NB4 (cell line): Measurements from ENCODE around the gene KATNIP.

ENCODE experiments used
- MYC ChIP-seq: IDR thresholded peaks from 2 replicates; pipeline ENCODE4 v1.6.1; 2011; ENCODE audit warnings: low read depth, low read length
- POLR2A ChIP-seq: IDR thresholded peaks from 2 replicates; pipeline ENCODE4 v1.6.1; 2011; ENCODE audit warnings: mild to moderate bottlenecking; ENCODE audit not compliant: insufficient read length; ENCODE audit errors: extremely low read depth
- TF ChIP-seq, protein P1 (sequence below): IDR thresholded peaks from one replicate; pipeline ENCODE4 v1.5.1; 2012; ENCODE audit warnings: low read depth, low read length
- TF ChIP-seq, protein P2 (sequence below): IDR thresholded peaks from 2 replicates; pipeline ENCODE4 v1.6.1; 2011; ENCODE audit warnings: low read depth, low read length

DNA sequence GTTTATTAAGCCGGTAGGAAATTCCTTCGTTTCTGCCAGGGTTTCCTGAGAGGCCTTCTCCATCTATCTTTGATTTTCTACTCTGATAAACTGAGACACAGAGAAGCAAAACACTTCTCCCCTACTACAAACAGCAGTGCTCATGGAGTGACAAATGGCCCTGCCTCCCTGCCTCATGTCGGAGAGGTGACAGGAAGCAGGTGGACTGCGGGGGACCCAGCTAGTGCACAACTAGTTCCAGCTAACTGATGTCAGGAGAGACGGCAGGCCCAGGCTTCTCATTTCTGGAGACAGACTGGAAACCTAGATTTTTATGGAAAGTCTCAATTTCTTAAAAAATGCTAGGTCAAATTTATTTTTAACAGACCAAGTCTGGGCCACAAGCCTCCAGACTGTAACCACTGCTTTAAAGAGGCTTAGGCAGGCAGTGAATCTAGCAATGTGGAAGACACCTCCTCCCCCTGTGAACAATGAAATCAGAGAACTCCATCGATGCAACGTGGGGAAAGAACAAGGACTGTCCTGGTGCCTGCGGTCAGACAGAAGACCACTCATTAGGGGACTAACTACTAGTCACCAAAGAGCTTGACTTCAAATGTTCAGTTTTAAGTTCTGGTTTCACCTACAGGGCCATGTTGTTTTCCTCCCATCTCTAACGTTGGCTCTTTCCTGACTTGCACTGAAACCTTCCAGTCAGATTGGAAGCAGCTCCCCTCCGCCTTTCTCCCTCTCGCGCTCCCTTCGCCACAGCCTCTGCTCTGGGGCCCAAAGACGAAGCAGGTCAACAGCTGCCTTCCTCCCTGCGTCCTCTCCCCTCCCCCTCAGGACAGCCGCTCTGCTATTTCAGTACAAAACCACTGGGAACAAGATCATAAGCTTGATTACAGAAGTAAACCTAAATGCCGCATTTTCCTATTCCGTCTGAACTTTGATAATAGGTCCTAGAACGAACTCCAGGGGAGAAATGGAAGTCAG is 17.8 kb upstream of the KATNIP start:
- TF ChIP-seq, protein P1, sequence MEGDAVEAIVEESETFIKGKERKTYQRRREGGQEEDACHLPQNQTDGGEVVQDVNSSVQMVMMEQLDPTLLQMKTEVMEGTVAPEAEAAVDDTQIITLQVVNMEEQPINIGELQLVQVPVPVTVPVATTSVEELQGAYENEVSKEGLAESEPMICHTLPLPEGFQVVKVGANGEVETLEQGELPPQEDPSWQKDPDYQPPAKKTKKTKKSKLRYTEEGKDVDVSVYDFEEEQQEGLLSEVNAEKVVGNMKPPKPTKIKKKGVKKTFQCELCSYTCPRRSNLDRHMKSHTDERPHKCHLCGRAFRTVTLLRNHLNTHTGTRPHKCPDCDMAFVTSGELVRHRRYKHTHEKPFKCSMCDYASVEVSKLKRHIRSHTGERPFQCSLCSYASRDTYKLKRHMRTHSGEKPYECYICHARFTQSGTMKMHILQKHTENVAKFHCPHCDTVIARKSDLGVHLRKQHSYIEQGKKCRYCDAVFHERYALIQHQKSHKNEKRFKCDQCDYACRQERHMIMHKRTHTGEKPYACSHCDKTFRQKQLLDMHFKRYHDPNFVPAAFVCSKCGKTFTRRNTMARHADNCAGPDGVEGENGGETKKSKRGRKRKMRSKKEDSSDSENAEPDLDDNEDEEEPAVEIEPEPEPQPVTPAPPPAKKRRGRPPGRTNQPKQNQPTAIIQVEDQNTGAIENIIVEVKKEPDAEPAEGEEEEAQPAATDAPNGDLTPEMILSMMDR: no peak
- TF ChIP-seq MYC (no peak), POLR2A (no peak)
- TF ChIP-seq, protein P2, sequence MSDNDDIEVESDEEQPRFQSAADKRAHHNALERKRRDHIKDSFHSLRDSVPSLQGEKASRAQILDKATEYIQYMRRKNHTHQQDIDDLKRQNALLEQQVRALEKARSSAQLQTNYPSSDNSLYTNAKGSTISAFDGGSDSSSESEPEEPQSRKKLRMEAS: no peak
